KBM-7 (cell line): ENCODE measurements around the gene MYH10.

Source experiments
- DNase-seq: peaks from one replicate; pipeline ENCODE4 v3.0.0-alpha.2; 2015
- in situ Hi-C: fragments of 300-500 bp; cut with MboI; formaldehyde crosslinking; loops from 2 replicates; pipeline ENCODE4 v1.14.3; 2020; ENCODE audit warnings: low sequenced_read_pairs, low pct_unique_long_range_greater_than_20kb, mixed read lengths

Gene MYH10

GRCh38 chr17:8650119-8650499 is 19.6 kb upstream of the MYH10 start:
- in situ Hi-C loops = no loop called here
- no peak for DNase-seq

- DNase-seq = no peak
- in situ Hi-C loops = no loop called here
Observed at GRCh38 chr17:8649157-8650118, 18.9 kb upstream of the MYH10 start.

- DNase-seq = no peak
- in situ Hi-C loops = no loop called here
Observed at GRCh38 chr17:8647956-8648355, 17.4 kb upstream of the MYH10 start.

- no peak for DNase-seq
- in situ Hi-C loops = no loop called here
Observed at GRCh38 chr17:8647202-8647601, 16.7 kb upstream of the MYH10 start.

GRCh38 chr17:8644507-8644902 is 14.0 kb upstream of the MYH10 start:
- DNase-seq = no peak
- in situ Hi-C loops = no loop called here

GRCh38 chr17:8643855-8644506 is 13.5 kb upstream of the MYH10 start:
- DNase-seq = no peak
- in situ Hi-C loops = no loop called here

- in situ Hi-C loops = no loop called here
- no peak for DNase-seq
Observed at GRCh38 chr17:8639709-8640108, 9.2 kb upstream of the MYH10 start.

GRCh38 chr17:8632061-8632460 is 1.5 kb upstream of the MYH10 start:
- DNase-seq = no peak
- in situ Hi-C loops = no loop called here

- no peak for DNase-seq
- in situ Hi-C loops = no loop called here
Observed at GRCh38 chr17:8631554-8631877, 991 bp upstream of the MYH10 start.

GRCh38 chr17:8630802-8631553 is 453 bp upstream of the MYH10 start:
- in situ Hi-C loops = no loop called here
- peak; percentile 98 for DNase-seq

GRCh38 chr17:8629371-8630226 is 926 bp downstream of the MYH10 start:
- no peak for DNase-seq
- in situ Hi-C loops = no loop called here

GRCh38 chr17:8628609-8629169 is 1.8 kb downstream of the MYH10 start:
- in situ Hi-C loops = no loop called here
- no peak for DNase-seq

GRCh38 chr17:8628172-8628571 is 2.4 kb downstream of the MYH10 start:
- no peak for DNase-seq
- in situ Hi-C loops = no loop called here

GRCh38 chr17:8623591-8623990 is 6.9 kb downstream of the MYH10 start:
- DNase-seq = no peak
- in situ Hi-C loops = no loop called here

GRCh38 chr17:8622191-8622590 is 8.3 kb downstream of the MYH10 start:
- in situ Hi-C loops = no loop called here
- peak; percentile 70 for DNase-seq

- in situ Hi-C loops = no loop called here
- DNase-seq = no peak
Observed at GRCh38 chr17:8621585-8621984, 8.9 kb downstream of the MYH10 start.

- in situ Hi-C loops = no loop called here
Observed at GRCh38 chr17:8619294-8619693, 11.2 kb downstream of the MYH10 start.

GRCh38 chr17:8618825-8619224 is 11.7 kb downstream of the MYH10 start:
- in situ Hi-C loops = no loop called here
- DNase-seq = no peak

More at GRCh38 chr17:8619294-8619693, 11.2 kb downstream of the MYH10 start:
- no peak for DNase-seq

GRCh38 chr17:8614988-8615387 is 15.5 kb downstream of the MYH10 start:
- in situ Hi-C loops = no loop called here
- DNase-seq = no peak
